Measurements from ENCODE around the gene TAPBP. TPM values are rescaled to one million over a fixed set of nuclear protein-coding genes. Genes with fewer than 3 reads are reported as not detected.

The TAPBP gene
- total RNA-seq, 1 donor from 2014 or later, result 63.5 TPM

- no peak for ATAC-seq
These were observed 4.7 kb upstream of the TAPBP start for GRCh38 chr6:33318426-33319073.

GRCh38 chr6:33317669-33318425 lies 4.0 kb upstream of the TAPBP start, which contains the start of gene ZBTB22:
Gene ZBTB22 (minus strand): TSS chr6:33317744. CDS start chr6:33316916, 828 bp downstream.
- peak; percentile 74 for ATAC-seq

- ATAC-seq, result peak; percentile 6
These were observed 3.5 kb upstream of the TAPBP start for GRCh38 chr6:33317419-33317668.

DNA sequence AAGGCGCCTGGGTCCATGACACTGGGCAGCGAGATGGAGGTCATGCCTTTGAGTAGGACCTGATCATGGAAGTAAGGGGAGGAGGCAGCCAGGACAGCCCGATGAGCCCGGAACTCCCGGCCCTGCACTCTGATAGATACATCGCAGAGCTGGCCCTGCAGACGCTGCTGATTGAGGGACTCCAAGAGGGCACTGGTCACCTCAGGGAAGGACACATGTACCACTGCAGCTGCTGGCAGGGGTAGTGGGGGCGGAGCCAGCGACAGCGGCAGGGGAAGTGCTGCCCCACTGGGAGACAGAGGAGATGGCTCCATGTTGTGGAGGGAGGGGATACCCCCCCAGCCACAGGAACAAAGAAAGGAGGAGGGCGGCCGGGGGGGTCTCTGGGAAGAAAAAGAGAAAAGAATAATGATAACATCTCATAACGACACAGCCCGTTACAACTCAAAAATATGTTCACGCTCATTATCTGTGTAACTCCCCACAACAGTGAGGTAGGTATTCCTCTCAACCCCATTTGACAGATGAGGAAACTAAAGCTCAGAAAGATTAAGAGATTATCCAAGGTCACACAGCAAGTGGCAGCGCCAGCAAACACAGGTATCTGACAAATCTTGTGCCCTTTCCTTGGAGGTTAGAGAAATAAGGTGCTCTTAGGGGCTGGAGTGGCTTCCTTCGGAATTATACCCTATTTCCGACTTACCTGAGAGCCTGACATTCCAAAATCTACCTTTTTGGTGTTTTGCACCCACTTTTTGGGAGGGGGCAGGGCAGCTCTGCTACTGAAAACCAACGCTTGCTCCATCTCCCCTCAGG lies 2.9 kb upstream of the TAPBP start:
- no peak for ATAC-seq

DNA sequence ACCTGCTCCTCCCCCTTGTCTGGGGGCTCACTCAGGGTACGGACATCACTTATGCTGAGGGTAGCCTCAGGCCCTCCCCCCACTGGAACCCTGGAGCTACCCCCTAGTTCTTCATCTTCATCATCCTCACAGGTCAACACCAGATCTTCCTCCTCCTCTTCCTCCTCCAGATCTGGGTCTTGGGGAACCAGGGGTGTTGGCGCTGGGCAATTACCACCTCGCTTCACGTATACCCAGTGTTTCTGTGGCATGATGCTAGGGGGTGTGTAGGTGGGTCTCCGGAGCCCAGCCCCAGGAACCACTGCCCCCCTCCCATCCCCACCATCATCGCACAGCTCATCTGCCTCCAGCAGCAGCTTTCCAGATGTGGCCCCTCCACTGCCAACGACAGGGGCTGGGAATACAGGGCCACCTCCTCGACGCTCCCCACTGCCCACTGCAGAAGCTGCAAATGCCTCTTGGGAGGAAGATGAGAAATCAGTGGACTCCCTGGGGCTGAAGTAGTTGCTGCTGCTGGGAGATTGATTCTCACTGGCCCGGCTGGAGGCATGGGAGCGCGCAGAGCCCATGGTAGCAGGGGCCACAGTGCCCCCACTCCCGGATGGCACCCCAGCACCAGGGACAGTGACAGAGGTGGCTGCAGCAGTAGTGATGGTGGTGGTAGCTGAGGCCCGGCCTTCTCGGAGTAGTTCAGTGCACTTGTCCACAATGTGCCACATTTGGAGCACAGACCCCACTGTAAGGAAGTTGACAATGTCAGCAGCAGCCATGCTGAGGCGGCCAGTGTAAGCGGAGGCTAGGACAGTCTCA lies 2.1 kb upstream of the TAPBP start:
- ATAC-seq, result no peak

DNA sequence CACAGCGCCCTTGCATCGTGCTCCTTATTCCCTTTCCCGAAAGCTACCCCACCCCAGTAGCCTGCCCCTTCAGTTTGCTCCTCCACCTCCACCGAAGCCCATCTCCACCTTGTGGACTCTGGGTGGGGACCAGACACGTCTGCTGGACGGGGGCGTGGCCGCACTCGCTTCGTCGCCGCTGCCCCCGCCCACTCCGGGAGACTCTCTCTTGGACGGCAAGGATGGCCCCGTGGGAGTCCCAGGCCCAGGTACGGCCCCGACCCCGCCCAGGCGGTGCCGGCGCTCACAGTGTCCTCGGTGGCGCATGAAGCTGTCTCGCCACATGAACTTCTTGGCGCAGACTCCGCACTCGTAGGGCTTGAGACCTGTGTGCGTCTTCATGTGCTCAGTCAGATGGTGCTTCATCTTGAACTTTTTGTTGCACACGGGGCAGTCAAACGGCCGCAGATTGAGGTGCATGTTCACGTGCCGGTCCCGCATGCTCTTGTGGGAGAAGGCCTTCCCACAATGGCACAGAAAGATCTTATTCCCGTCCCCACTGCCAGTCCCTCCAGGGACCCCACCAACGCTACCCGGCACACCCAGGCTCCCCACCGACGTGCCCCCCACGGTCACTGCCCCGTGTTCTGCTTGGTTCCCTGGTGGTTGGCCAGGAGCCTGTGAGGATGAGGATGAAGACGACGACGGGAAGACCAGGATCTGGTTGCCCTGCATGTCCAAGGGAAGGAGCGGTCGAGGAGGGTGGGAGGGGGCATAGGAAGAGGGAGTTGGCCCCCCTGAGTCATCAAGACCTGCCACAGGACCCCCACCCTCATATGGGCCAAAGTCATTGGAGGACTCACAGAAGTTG lies 1.3 kb upstream of the TAPBP start:
- peak; percentile 29 for ATAC-seq

DNA sequence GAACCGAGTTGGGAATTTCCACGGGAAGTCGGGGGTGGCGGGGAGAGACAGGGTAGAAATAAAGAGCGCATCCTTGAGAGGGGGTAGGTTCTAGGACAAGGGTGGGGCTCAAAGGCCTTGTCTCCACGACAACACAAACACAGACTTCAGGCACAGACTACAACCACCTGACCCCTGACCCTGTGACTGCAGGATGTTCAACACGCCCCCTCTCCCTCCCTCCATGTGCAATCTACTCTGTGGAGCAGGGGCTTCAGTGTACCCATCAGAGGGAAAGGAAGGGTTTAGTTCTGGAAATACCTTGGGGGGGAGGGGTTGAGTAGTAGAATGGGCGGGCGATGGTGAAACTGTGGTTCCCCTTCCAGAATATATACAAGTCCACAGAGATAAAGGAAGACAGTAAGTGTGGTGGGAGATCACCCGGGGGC lies 651 bp upstream of the TAPBP start:
- ATAC-seq, result peak; percentile 37

DNA sequence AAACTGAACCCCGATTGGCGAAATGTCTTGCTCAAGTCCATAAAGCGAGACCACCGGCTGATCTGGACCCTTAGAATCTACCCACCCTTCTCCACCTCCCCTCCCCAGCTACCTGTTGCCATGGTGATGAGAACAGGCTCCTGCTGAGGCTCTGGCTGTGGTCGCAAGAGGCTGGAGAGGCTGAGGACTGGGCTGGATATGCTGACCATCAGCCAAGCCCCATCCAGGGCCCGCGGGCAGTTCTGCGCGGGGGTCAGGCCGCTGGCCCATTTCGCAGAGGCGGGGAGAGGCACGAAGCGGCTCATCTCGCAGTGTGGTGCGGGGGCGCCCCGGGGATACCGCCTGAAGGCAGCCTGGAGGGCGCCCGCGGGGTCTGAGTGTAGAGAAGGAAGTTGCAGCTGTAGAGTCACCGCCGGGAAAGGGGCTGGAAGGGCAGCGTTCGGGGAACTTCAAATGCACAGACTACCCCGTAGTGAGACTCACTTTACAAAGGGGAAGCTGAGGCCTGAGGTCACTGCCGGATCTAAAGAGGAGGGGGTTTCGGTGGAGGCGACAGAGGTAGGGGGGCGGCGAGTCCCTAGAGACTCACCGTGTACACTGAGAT lies 671 bp downstream of the TAPBP start:
- peak; percentile 2 for ATAC-seq

DNA sequence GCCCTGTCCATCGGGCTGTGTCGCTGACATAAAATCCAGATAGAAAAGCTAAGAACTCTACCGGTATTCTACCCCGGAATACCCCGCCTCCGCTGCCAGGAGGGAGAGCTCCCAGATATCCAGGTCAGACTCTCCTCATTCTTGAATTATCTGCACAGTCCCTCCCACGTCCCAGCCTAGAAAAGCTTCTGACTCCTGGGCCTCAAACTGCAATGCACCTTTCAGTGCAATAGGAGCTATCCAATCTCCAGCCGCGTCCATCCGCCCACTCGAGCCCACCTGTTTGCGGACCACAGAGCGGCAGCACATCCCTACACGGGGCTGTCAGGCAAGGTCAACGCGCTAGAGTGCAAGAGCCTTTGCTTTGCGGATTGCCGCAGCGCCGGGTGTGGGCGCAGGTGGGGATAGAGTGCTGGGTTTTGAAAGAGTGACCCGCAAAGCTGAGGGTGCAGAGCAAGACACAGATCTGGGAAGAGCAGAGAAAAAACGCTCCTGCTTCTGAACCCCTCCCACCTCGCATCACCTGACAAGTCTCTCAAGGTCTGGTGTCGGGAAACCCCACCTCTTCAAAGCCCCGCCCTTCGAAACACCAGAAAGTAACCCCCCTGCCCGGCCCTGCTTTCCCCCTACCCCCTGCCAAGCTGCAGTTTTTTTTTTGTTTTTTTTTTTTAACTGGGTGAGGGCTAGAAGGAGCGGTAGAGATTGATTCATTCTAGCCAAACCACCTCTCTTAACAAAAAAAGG lies 1.3 kb downstream of the TAPBP start:
- ATAC-seq, result peak; percentile 63

DNA sequence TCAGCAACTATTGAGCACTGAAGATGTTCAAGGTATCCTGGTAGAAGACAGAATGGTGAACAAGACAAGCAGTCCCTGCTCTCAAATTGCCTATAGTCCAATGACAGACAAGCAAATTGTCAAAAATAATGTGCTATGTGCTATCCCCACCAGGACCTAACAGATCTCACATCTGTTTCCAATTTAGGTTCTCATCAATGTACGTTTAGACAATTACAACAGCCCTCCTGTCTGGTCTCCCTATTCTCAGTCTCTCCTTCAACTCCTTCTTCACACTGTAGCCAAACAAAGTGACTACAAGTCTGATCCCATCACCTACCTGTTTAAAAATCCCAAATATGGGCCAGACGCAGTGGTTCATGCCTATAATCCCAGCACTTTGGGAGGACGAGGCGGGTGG lies 7.5 kb downstream of the TAPBP start:
- ATAC-seq, result no peak

DNA sequence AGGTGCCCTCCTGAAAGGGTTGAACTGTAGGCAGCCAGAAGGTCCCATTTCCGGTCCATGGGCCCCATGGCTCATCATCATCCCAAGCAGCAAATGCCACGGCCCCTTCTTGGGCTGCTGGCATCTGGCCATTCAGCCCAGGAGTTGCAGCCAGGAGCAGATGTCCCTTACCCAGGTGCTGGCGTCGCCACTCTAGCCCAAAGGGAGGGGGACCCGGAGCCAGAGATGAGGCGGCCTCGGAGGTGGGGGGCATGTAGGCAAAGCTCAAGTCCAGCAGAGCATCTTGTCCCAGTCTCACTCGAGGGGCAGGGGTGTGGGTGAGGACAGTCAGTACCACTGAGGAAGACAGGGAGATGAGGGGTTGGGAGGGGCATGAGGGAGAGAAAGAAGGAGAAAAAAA lies 8.8 kb downstream of the TAPBP start:
- no peak for ATAC-seq

GRCh38 chr6:33304216-33304615 lies 9.7 kb downstream of the TAPBP start:
- ATAC-seq, result no peak

DNA sequence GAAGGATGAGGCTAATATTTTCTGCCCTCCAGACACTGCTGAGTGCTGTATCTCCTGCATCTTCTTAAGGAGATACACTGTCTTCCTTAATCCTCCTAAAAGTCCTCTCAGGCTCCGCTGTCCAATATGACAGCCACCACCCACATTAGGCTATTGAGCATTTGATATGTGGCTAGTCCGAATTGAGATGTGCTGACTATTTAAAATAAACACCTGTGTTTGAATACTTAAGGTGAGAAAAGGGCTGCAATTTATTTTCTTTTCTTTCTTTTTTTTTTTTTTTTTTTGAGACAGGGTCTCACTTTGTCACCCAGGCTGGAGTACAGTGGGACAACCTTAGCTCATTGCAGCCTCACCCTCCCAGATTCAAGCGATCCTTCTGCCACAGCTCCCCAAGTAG lies 12.0 kb downstream of the TAPBP start:
- no peak for ATAC-seq

- ATAC-seq, result peak; percentile 65
These were observed 14.5 kb downstream of the TAPBP start for GRCh38 chr6:33299237-33299944.

DNA sequence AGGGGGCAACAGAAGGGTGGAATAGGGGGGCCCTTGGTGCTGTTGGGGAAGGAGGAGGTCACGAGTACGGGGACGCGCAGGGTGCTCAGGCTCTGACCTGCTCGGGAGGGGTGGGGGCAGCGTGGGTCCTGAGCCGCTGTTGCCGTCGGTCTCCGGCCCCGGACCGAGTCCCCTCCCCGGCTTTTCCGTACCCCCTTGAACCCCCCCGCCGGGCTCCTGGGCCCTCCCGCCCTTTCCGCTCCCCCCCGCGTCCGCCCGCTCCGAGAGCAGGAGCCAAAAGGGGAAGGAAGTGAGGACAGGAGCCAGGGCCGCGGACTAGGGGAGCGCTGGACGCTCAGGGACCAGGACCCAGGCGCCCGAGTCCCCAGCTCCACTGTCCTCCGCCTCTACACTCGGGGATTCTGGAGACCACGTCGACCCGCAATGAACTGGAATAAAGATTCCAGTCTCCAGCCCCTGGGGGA lies 15.1 kb downstream of the TAPBP start, which contains the start of gene RGL2:
RGL2 (minus strand) TSS at position 170 of the 464 bp plus-strand sequence. CDS start 332 bp downstream, outside the sequence.
- peak; percentile 39 for ATAC-seq

DNA sequence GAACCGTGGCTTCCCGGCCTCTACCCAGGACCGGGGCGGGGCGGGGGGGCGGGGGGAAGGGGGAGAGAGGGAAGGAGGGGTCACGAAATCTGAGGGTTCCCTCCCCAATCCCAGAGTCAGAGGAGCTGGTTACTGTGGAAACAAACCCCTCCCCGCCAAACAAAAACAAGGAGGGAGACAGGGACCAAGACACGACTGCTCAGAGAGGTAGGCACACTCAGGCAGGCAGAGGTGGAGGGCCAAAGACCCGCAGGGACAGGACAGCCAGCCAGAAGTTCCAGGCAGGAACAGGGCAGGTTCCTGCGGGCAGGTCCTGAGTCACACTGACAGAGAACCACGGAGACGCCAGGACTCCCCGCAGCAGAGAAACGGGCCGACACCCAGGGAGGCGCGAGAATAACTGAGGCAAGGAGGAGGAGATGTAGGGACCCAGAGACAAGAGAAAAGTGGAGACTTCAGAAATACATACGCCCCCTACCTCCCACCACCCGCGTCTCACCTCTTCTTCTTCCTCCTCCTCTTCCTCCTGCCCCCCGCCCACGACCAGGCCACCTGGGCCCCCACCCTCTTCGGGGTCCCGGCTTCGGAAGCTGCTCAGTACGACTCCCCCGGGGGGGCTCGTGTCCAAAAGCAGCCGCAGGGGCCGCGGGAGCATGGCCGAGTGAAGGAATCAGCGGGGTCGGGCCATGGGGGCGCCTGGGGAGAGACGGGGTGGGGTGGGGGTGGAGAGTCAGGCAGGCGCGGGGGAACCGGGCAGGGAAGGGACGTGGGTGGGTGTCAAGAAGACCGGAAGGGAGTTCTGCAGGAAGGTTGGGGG lies 15.7 kb downstream of the TAPBP start:
- ATAC-seq, result peak; percentile 58

DNA sequence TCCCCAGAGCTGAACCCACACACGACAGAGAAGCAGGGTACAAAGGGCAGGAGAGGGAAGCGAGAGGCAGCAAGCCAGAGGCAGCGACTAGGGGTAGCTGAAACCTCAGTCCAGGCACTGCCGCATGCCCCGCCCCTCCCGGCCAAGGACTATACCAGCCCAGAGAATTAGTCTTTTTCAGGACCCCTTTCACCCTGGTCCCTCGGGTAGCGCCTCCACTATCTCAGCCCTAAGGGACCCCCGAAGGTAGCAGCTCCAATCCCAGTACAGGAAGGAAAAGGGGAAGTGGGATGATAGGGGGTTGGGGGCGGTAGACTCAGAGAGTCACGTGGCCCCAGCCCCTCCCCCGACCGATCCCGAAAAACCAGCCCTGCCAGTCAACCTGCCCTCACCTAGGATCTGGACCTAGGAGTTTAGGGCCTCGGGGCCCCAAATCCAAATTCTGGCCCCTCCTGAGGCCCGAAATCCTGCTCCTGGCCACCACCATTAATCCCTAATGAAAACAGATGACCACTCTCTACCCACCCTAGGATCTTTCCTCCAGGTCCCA lies 16.4 kb downstream of the TAPBP start:
- ATAC-seq, result peak; percentile 58

DNA sequence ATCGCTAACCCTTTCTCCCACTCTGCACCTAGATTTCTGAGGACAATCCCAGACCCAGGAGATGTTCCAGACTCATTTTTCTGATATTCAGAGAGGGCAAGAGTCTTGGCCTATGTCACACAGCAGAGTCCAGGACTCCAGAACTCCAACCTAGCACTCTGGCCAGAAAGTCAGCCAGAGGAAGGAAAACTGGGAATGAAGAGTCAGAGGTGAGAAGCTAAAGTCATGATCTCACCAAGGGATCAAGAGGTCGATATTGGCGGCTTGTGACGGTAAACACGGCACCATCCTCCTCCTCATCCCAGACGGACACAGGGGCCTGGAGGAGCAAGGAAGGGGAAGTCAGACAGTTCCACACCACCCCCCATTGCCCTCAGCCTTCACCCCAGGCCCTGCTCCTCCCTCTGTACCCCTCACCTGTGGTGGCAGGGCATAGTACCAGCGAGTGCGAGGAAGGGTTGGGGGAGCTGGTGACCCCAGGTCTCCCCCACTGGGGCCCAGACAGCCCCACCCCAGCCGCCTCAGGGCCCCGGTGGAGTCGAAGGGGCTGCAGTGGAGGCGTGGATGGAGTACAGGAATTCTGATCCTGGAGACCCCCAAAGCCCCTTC lies 17.0 kb downstream of the TAPBP start:
- ATAC-seq, result no peak
